22Rv1 (cell line): ENCODE data around the gene GRB2.

Experiments used
- CTCF ChIP-seq: fragments of 450-650 bp; IDR thresholded peaks from 2 replicates; pipeline ENCODE4 v1.5.1; 2017; ENCODE audit warnings: mild to moderate bottlenecking
- ZFX ChIP-seq: fragments of 450-650 bp; IDR thresholded peaks from 2 replicates; pipeline ENCODE4 v1.6.1; 2017; ENCODE audit warnings: antibody characterized with exemption, borderline replicate concordance

DNA sequence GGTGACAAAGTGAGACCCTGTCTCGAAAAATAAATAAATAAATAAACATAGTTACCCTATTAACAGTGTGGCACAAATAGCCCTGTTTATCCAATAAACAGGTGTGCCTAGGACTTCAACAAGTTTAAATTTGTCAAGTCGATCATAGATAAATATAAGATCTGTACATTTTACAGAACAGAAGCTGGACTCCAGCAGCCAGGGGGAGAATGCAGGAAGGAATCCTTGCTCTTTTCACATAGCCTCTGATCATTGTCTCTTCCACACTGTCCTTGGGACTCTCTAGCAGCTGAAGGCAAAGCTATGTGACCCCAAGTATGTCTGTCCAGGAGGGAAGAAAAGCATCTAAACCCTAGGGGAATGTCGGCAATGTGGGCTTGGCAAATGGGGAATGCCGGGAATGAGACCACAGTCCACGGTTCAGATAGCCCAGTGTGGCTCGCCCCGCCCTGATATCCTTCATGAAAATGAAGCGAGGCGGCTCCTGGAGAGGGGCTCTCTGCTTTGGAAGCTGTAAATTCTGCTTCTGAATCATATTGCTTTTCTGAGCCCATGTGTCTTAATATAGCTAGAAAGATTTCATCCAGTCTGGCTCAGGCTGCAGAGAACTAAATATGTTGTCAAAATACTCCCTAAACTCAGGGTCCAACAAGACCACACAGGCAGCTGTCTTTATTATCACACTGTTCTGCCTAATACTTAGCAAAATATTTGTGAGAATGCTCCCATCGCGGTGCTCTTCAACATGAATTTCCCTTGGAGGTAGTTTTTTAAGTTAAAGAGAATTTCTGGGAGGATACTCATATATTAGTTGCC, 24.9 kb upstream of the GRB2 start:
- no peak for TF ChIP-seq CTCF
- TF ChIP-seq ZFX: no peak
